Measurements from ENCODE around the gene RASL10A. TPM values are rescaled to one million over a fixed set of nuclear protein-coding genes. Genes with fewer than 3 reads are reported as not detected.

The RASL10A gene
- total and polyA plus RNA-seq, 4 donors: 0.49 to 3.5 (median 3.0) TPM; not detected in 1

DNA sequence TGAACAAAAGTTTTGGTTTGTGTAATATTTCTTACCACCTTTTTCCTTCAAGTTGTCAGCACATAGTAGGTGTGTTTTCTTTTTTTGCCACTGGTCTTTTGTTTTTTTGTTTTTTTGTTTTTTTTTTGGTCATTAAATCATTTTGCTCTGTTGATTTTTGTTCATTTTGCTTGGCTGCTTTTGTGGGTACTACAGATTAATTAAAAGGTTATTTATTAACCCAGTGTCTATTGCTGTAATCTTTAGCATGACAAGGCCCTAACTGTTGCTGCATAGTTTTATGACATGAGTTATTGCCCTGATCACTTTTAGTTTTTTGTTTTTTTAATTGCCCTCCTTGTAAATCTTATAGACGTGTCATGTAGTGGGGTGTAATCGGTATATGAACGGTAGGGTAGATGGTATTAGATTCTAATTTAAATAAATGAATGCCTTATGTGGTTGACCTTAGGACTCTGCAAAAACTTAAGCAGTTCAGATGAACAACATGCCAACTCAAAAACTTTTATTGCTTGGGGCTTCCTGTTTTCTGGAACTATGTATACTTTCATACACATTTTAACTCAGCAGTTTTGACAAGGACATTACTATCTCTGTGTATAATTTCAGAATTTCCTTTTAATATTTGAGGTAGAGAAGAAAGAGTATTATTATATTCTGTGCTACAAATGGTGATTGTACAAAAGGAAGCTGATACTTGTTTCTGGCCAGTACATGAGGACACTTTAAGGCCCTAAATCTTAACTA lies 39.5 kb downstream of the RASL10A start:
- intact Hi-C loops (cut with DNase I): no loop called here
- no peak overlapping the region for H3K27ac ChIP-seq (ENCODE audit: low read depth in 1 of 2, low read length in 2 of 2)
- ATAC-seq (ENCODE audit: low FRiP score) (no peak), DNase-seq (no peak)
- no peaks in the 10 kb centered on the region for H3K9me3 ChIP-seq (ENCODE audit: control insufficient read depth, low read length)
- H3K4me3 ChIP-seq (ENCODE audit: low read length in 2 of 2): no peak overlapping the region
- no peaks in the 10 kb centered on the region for H3K27me3 ChIP-seq (ENCODE audit: control insufficient read depth in 1 of 2, insufficient read depth in 2 of 2, low read length in 1 of 2)
- peaks cover 0 to 5% of the 10 kb centered on the region in 2 donors for H3K4me1 ChIP-seq (ENCODE audit: control insufficient read depth in 1 of 2, insufficient read depth in 2 of 2, low read length in 2 of 2)
- peaks cover 3 to 8% of the 10 kb centered on the region in 2 donors for H3K36me3 ChIP-seq (ENCODE audit: control insufficient read depth in 1 of 2, insufficient read depth in 2 of 2, low read length in 1 of 2)
- 67 to 73% methylated on average over 3 of the region's 3 CpGs for WGBS, 2 donors

DNA sequence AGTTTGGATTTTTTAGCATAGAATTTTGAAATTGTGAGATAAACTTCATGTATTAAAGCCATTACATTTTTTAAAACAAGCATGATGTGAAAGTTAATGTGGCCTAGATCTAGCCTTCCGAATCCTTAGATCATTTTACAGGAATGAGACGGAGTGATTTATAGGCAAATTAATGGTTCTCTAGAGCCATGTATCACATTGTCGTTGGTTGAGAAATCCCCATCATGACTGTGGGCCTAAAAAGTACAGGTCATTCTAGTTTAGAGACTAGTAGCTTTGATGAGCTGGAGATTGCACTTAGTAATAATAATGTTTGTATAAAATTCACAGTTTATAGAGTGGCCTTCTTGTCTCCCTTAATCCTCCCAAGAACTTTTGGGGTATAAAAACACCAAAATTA lies 40.3 kb downstream of the RASL10A start:
- Histone ChIP-seq H3K27me3 (ENCODE audit: control insufficient read depth in 1 of 2, insufficient read depth in 2 of 2, low read length in 1 of 2) (no peaks in the 10 kb centered on the region), H3K4me1 (ENCODE audit: control insufficient read depth in 1 of 2, insufficient read depth in 2 of 2, low read length in 2 of 2) (peaks cover 1 to 5% of the 10 kb centered on the region in 2 donors), H3K36me3 (ENCODE audit: control insufficient read depth in 1 of 2, insufficient read depth in 2 of 2, low read length in 1 of 2) (peaks cover 3 to 8% of the 10 kb centered on the region in 2 donors), H3K27ac (ENCODE audit: low read depth in 1 of 2, low read length in 2 of 2) (no peak overlapping the region), H3K9me3 (ENCODE audit: control insufficient read depth, low read length) (no peaks in the 10 kb centered on the region), H3K4me3 (ENCODE audit: low read length in 2 of 2) (no peak overlapping the region)
- ATAC-seq (ENCODE audit: low FRiP score): no peak
- intact Hi-C loops (cut with DNase I): no loop called here
- 51 to 59% methylated on average over 3 of the region's 3 CpGs for WGBS, 2 donors
- no peak for DNase-seq

DNA sequence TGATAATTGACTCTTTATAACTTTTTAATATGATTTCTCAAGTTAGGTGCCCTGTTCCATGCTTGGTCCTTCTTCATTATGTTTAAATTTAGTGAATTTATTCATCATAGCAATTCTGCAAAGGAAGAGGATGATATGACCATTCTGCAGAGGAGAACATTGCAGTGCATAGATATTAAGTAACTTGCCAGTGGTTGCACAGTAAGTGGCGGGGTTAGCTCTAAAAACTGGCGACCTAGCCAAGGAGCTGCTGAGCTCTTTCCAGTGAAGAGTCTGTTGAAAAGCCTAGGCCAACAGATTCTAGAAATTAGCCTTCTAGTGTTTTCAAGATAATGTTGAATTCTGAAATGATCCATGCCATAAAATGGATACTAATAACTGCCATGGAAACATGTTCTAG lies 42.9 kb downstream of the RASL10A start:
- H3K9me3 ChIP-seq (ENCODE audit: control insufficient read depth, low read length): no peaks in the 10 kb centered on the region
- intact Hi-C loops (cut with DNase I): no loop called here
- no peak overlapping the region for H3K4me3 ChIP-seq (ENCODE audit: low read length in 2 of 2)
- 37 to 60% methylated on average over 2 of the region's 2 CpGs for WGBS, 2 donors
- peaks cover 1 to 5% of the 10 kb centered on the region in 2 donors for H3K4me1 ChIP-seq (ENCODE audit: control insufficient read depth in 1 of 2, insufficient read depth in 2 of 2, low read length in 2 of 2)
- DNase-seq (no peak), ATAC-seq (ENCODE audit: low FRiP score) (no peak)
- no peaks in the 10 kb centered on the region for H3K27me3 ChIP-seq (ENCODE audit: control insufficient read depth in 1 of 2, insufficient read depth in 2 of 2, low read length in 1 of 2)
- H3K36me3 ChIP-seq (ENCODE audit: control insufficient read depth in 1 of 2, insufficient read depth in 2 of 2, low read length in 1 of 2): peaks cover 0 to 4% of the 10 kb centered on the region in 2 donors
- H3K27ac ChIP-seq (ENCODE audit: low read depth in 1 of 2, low read length in 2 of 2): no peak overlapping the region

DNA sequence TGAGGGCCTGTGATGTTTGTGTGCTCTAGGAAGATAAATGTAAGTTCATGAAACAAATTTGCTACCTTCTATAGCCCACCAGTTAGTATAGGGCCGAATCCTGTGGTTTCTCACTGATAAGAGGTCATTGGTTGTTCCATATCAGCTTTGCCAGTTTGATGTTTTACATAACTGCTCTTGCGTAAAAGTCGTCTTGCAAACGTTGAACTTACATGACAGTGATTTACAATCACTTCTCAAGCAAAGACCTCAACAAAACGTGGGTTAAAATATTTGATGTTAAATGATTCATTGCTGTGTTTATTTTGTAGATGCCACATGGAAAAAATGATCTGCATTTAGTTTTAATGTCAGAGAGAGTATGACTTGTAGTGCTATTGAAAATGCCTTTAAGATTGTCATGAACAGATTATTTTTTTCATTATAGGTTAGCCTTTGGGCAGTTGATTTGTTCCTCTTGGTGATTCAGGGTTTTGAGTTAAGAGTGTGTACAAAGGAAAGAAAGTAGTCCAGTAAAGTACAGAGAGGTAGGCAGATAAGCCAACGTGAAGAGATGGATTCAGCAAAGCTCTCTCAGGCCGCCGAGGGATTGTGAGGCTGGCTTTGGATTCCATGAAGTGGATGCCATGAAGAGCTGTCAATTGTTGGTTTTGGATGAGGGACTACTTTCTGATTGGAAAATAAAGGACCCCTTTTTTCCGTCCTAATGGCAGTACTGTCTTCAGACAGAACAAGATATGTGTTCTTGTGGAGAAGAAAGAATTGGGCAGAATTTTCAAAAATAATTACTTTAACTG lies 44.8 kb downstream of the RASL10A start:
- Histone ChIP-seq H3K36me3 (ENCODE audit: control insufficient read depth in 1 of 2, insufficient read depth in 2 of 2, low read length in 1 of 2) (peaks cover 0 to 2% of the 10 kb centered on the region in 2 donors), H3K4me3 (ENCODE audit: low read length in 2 of 2) (peak overlapping the region; percentile 56 to 86), H3K9me3 (ENCODE audit: control insufficient read depth, low read length) (no peaks in the 10 kb centered on the region), H3K27ac (ENCODE audit: low read depth in 1 of 2, low read length in 2 of 2) (no peak overlapping the region), H3K4me1 (ENCODE audit: control insufficient read depth in 1 of 2, insufficient read depth in 2 of 2, low read length in 2 of 2) (peaks cover 1 to 5% of the 10 kb centered on the region in 2 donors), H3K27me3 (ENCODE audit: control insufficient read depth in 1 of 2, insufficient read depth in 2 of 2, low read length in 1 of 2) (no peaks in the 10 kb centered on the region)
- ATAC-seq (ENCODE audit: low FRiP score) (no peak), DNase-seq (no peak)
- WGBS, 2 donors: 1 to 3% methylated on average over 9 of the region's 9 CpGs
- intact Hi-C loops (cut with DNase I): loop anchor here in 1 of 2 donors (2.0 kb wide), 1 partner anchor 72 kb away; no protein-coding TSS in a partner anchor

DNA sequence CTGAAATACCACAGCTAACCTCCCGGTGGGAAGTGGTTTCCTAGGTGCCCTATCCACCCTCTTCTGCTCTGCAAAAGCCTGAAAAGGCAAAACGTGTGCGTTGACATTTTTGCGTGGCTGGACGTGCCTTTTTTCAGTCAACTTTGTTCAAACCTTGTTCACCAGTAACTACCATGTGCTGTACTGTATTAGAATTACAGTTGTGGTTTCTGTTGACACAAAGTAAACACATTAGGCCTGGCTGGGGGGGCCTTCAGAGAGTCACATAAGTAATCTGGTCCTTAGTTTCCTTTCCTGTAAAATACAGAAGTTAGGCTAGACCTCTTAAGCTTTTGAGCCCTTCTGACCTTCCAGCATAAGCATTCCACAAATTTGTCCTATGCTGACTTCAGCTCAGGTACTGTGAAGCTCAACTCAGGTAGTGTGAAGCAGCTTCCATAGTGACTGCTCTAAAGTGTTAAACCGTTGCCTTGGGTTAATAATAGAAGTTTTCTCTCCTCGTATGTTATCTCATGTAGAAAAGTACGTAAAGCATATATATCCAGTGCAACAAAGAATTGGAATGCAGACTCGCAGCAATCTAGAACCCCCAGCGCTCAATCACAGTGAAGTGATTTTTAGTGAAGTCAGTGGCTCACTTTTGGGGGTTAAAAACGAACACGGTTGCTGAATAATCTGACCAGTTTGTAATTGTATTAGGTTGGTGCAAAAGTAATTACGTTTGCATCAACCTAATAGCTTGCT lies 45.6 kb downstream of the RASL10A start:
- Histone ChIP-seq H3K27me3 (ENCODE audit: control insufficient read depth in 1 of 2, insufficient read depth in 2 of 2, low read length in 1 of 2) (no peaks in the 10 kb centered on the region), H3K27ac (ENCODE audit: low read depth in 1 of 2, low read length in 2 of 2) (no peak overlapping the region), H3K4me1 (ENCODE audit: control insufficient read depth in 1 of 2, insufficient read depth in 2 of 2, low read length in 2 of 2) (peaks cover 1 to 5% of the 10 kb centered on the region in 2 donors), H3K9me3 (ENCODE audit: control insufficient read depth, low read length) (no peaks in the 10 kb centered on the region), H3K36me3 (ENCODE audit: control insufficient read depth in 1 of 2, insufficient read depth in 2 of 2, low read length in 1 of 2) (peaks cover 0 to 2% of the 10 kb centered on the region in 2 donors), H3K4me3 (ENCODE audit: low read length in 2 of 2) (peak overlapping the region; percentile 56 to 86)
- 2 to 4% methylated on average over 13 of the region's 13 CpGs for WGBS, 2 donors
- DNase-seq: no peak
- intact Hi-C loops (cut with DNase I): loop anchor here (2.0 to 5.0 kb wide), 3 partner anchors 37 to 73 kb away; partner anchors contain the start of gene GAS2L1 (in 2 of the 2)
- no peak for ATAC-seq (ENCODE audit: low FRiP score)

DNA sequence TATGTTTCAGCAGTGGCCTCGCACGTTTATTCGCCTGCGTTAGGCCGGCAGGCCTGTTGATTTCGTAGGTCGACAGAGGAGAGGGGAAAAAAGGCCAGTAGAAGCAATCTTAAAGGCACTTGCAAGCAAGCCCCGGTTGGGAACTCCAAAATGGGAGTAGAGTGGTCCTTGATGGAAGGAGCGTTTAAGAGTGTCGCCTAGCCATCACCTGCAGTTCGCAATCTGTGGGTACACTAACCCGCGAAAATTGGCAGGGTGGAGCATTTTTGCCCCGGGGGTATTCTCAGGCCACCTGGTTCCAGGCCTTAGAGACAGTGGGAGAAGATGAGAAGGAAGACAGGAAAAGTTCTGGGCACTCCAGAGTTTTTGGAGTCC lies 46.3 kb downstream of the RASL10A start:
- Histone ChIP-seq H3K4me3 (ENCODE audit: low read length in 2 of 2) (peak overlapping the region; percentile 56 to 86), H3K4me1 (ENCODE audit: control insufficient read depth in 1 of 2, insufficient read depth in 2 of 2, low read length in 2 of 2) (peaks cover 1 to 5% of the 10 kb centered on the region in 2 donors), H3K36me3 (ENCODE audit: control insufficient read depth in 1 of 2, insufficient read depth in 2 of 2, low read length in 1 of 2) (peaks cover 0 to 2% of the 10 kb centered on the region in 2 donors), H3K27ac (ENCODE audit: low read depth in 1 of 2, low read length in 2 of 2) (peak overlapping the region in 1 of 2 donors; percentile 8), H3K9me3 (ENCODE audit: control insufficient read depth, low read length) (no peaks in the 10 kb centered on the region), H3K27me3 (ENCODE audit: control insufficient read depth in 1 of 2, insufficient read depth in 2 of 2, low read length in 1 of 2) (no peaks in the 10 kb centered on the region)
- intact Hi-C loops (cut with DNase I): loop anchor here (2.0 to 5.0 kb wide), 2 partner anchors 38 kb away; partner anchors contain the start of gene GAS2L1 (in 2 of the 2)
- WGBS, 2 donors: 0% methylated on average over 14 of the region's 14 CpGs
- ATAC-seq (ENCODE audit: low FRiP score) (no peak), DNase-seq (no peak)

DNA sequence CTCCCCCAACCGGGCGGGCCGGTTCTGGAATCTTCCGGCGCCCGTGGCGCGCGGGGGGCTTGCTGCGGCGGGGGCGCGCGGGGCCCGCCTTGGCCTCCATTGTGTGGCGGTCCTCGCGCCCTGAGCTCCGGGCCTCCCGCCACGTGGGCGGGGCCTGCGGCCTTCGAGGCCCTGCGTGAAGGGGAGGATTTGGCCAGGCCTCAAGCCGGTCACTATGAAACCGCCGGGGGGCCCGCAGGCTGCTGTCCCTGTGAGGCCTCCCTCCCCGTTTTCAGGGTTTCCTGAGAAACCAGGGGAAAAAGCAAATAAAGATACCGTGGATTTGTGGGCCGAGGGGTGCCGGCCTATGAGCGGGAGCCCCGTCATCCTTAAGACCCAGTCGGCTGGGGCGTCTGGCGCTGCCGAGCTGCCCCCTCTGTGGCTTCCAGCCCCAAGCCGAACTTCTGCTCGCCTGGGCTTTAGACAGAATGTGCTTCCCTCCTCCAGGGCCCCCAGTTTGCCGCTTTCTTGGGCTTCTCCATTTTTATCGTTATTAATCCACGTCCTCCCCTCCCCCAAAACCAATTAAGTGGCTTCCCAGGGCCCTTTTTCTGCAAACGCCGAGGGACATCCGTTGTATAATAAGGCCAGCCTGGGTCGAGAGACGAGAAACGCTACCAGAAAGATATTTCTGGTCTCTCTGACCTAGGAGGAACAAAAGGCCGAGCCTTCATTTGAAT lies 46.8 kb downstream of the RASL10A start:
- intact Hi-C loops (cut with DNase I): loop anchor here (2.0 to 5.0 kb wide), 2 partner anchors 38 to 39 kb away; partner anchors contain the start of gene GAS2L1 (in 2 of the 2)
- H3K4me1 ChIP-seq (ENCODE audit: control insufficient read depth in 1 of 2, insufficient read depth in 2 of 2, low read length in 2 of 2): peaks cover 1 to 5% of the 10 kb centered on the region in 2 donors
- peaks cover 0 to 1% of the 10 kb centered on the region in 2 donors for H3K36me3 ChIP-seq (ENCODE audit: control insufficient read depth in 1 of 2, insufficient read depth in 2 of 2, low read length in 1 of 2)
- no peaks in the 10 kb centered on the region for H3K27me3 ChIP-seq (ENCODE audit: control insufficient read depth in 1 of 2, insufficient read depth in 2 of 2, low read length in 1 of 2)
- no peaks in the 10 kb centered on the region for H3K9me3 ChIP-seq (ENCODE audit: control insufficient read depth, low read length)
- WGBS, 2 donors: 0 to 1% methylated on average over 42 to 51 of the region's 51 CpGs
- peak overlapping the region; percentile 56 to 86 for H3K4me3 ChIP-seq (ENCODE audit: low read length in 2 of 2)
- peak overlapping the region; percentile 71 to 94 for H3K27ac ChIP-seq (ENCODE audit: low read depth in 1 of 2, low read length in 2 of 2)
- DNase-seq: peak; percentile 82 to 90
- peak; percentile 78 for ATAC-seq (ENCODE audit: low FRiP score)
